Stimulated activated naive CD4-positive, alpha-beta T cell treated with Interleukin-2 at 50 U/mL for 16 hours (primary cell): ENCODE measurements around the gene SLC39A13.

Experiments used
- DNase-seq: peaks from one replicate; lab custom pipeline; 2025; lab: John Stamatoyannopoulos, UW

Gene SLC39A13

DNA sequence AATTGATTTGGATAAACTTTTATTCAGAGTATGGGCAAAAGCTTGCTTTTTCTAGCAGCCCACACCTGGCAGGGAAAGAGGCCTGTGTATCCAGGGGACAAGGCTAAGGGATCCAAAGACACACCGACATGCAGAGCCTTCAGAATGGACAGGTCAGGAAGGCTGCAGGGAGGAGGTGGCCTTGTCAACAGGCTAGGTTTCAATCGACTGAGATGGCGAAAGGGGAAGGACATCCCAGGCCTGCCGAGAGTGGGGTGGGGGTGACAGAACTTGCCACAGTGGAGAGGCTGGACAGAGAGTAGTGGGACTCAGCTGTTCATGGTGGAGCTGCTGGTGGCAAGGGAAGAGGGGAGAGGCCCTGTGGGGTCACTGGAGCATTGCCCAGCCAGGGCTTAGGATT is 5.3 kb upstream of the SLC39A13 start:
- no peak for DNase-seq

DNA sequence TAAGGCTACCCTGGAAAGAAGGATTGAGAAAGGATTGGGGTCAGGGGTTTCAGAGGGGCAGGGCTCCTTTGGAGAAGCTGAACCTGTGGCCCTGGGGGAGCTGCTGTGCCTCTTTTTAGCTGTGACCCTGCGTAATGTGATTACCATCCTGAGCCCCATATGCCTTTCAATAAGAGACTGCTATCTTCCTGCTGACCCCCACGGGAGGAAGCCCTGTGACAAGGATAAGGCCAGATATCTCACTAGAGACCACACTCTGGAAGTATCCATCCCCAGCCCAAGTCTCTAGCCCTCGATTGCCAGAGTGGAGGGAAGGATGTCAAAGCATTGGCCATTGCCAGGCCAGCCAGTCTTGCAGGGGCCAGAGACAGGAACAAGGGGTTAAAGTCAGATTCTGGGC is 4.8 kb upstream of the SLC39A13 start:
- no peak for DNase-seq

DNA sequence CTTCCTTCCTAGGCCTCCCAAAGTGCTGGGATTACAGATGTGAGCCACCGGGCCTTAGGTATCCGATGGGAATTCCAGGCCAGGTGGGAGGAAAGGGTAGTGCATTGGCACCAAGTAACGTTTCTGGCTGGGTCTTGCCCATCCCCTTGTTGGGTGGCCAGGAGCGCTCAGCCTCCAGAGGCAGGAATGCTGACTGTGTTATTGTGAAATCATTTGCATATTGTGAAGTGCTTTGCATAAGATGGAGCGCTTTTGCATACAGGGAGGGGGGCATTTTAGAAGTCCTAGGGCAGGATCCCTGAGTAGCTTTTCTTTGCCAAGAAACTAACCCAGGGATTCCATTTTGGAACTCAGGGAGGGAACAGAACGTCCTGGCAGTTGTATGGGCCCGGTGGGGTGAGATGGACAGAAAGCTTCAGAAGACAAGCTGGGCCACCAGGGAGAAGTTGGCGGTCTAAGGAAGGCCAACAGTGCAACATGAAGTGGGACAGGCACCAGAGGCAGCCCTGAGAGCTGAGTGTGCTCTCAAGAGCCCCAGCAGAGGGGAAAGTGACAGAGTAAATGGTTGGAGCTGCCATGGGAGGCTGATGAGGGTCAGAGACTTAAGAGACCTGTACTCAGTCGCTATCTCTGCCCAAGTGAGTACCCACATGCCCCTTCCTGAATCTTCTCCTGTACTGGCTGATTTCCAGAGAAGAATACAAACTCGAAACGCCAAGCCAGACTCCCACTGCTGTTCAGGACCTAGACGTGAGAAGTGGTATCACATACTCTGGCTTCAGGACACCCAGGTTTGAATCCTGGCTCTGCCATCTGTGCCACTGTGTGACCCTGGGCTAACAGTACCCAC is 1.3 kb upstream of the SLC39A13 start:
- no peak for DNase-seq

DNA sequence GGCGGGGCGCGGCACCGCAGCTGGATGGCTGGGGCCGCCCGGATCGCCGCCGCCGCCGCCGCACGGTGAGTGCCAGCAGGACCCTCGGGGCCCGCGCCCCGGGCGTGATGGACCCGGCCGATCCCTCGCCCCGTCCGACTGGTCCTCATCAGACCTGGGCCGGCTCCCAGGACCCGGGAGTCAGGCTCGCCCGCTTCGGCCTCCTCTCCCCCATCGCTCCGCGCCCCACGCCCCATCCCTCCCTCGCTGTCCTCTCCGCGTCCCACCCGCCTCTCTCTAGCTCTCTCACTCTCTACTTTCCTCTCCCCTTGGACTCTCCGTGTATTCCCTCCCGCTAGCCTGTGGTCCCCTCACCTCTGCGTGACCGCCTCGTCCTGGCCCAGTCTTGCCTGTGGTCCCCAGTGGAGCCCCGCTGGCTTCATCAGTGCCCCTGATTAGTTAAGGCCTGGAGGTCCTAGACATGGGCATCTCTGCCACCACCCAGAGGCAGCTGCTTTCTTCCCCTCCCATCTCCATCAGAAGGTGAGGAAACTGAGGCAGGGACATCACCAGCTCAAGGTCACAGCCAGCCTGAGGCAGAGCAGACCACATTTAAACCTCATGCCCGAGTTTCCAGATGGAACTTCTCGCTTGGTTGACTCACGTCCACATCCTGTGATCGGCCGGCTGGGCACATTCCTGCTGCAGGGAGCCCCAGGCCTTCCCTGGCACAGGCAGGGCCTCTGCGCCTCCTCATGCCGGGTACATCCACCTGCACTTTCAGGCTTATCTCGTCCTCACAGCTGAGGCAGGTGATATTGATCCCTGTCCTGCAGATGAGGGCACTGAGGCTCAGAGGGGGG is 429 bp downstream of the SLC39A13 start:
- DNase-seq = no peak

DNA sequence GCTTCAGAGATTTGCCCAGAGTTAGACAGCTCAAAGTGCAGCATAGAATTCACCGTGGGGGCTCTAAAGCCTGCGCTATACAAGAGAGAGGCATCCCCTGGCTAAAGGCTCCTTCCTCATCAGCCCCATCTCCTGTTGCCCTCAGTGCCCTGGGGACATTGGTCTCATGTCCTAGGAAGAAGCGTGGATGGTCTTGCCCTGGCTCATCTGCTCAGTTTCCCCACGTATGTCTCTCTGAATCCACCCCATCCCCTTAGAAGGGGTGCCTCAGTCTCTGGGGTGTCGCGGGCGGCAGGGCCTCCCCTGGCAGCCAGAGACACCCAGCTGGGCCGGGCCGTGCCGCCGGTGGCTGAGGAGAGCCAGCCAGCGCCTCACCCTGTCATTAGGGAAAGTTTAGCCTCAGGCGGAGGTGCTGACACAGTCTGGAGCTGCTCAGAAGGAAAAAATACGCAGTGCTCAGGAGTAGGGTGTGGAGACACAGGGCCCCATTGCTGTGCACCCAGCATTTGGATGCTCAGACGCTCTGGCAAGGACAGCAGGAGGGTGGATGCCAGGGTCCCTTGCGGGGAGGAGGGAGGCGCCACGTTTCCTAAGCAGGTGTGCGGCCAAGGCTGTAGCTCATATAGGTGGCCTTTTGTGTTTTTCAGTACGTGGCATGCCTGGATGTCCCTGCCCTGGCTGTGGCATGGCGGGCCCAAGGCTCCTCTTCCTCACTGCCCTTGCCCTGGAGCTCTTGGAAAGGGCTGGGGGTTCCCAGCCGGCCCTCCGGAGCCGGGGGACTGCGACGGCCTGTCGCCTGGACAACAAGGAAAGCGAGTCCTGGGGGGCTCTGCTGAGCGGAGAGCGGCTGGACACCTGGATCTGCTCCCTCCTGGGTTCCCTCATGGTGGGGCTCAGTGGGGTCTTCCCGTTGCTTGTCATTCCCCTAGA is 1.3 kb downstream of the SLC39A13 start:
- no peak for DNase-seq

DNA sequence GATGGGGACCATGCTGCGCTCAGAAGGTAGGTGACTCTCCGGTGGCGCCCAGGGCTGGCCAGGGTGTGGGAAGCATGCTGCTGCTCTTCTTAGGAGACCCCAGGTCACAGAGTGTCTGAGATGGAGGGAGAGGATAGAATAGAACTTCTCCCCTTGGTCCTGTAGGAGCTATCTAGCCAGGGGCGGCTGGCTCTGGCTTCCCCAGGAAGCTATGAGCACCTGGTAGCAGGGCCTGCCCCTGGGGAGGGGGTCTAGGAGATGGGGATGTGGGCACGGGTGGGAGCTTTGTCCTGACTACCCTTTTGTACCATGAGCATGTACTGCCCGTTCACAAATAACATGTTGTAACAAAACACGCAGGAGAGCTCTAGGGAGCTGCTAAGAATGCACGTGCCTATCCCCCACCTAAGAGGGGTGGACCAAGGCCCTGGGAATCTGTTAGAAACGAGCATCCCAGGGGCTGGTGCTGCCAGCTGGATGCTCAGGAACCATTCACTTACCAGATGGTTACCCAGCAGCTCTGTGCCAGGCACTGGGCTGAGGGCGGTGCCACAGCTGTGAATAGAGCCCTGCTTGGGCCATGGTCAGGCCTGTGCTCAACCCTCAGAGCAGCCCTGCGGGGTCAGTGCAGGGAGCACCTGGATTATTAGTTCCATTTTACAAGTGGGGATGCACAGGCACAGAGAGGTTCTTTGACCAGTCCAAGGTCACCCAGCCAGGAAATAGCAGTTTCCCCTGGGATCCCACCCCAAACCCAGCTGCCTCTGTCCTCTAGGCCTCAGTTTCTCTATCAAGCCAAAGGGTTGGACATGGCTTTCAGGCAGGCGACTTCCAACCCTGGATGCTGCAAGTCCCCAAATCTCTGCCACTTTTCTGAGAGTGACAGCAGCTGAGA is 2.2 kb downstream of the SLC39A13 start:
- DNase-seq = no peak

DNA sequence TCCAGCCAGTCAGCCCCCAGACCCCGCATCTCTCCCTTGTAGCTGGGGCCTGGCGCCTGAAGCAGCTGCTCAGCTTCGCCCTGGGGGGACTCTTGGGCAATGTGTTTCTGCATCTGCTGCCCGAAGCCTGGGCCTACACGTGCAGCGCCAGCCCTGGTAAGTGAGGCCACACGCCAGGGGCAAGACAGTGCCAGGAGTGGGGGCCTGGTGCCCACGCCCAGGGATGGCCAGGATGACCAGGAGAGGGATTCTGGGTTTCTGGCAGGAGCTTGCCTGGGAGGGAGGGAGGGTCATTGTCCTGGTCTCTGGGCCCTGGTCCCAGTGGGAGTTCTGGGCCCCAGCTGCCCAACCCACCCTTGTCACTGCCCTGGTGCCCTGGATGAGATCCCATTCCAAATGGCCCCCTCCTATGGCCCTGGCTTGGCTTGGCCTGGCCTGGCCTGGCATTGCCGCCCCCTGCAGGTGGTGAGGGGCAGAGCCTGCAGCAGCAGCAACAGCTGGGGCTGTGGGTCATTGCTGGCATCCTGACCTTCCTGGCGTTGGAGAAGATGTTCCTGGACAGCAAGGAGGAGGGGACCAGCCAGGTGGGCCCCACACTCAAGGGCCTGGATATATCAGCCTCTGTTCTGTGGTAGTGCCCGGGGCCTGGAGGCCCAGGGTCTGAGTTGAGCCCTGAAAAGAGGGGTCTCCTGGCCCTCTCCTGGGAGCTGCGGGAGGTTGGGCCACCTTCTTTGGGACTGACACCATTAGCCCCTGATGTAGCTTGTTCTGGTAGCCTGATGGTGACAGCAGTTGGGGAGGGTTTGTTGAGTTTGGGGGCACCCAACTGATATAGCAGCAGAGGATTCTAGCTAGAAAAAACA is 3.7 kb downstream of the SLC39A13 start:
- peak; percentile 42 for DNase-seq

DNA sequence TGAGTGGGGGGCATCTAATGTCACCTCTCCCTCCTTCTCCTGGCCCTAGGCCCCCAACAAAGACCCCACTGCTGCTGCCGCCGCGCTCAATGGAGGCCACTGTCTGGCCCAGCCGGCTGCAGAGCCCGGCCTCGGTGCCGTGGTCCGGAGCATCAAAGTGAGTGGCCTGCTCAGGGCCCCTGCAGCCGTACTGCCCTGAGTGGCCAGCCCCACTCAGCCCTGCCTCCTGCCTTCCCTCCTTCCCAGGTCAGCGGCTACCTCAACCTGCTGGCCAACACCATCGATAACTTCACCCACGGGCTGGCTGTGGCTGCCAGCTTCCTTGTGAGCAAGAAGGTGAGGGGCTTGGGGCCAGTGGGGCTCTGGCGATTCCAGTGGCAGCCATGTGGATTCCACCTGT is 5.0 kb downstream of the SLC39A13 start:
- no peak for DNase-seq

DNA sequence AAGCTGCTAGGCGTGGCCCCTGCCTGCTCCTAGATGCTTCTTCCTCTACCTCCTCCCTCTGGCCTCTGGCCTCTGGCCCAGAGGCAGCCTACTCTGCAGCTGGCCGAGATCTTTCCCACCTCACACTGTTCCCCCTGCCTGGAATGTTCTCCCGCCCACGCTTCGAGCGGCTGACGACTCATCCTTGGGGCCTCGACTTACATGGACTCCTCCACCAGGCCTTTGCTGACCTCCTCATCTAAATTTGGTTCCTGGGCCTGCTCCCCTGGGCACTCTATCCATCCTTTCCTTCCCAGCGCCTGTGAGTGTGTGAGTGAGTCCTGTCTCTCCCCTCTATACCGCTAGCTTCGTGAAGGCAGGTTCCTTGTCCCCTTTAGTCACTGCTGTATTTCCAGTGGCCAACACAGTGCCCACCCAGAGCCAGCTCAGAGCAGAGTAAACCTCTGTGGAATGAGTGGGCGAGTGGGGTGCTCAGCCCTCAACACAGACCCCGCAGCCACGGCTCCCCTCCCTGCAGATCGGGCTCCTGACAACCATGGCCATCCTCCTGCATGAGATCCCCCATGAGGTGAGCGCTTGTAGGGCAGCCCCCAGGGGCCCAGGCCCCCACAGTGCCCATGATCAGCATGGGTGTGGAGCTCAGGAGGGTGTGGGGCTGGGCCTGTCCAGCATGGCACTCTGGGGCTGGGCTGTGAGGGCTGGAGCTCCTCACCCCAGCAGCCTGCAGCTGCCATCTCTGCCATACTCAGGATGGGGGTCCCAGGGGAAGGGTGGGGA is 5.7 kb downstream of the SLC39A13 start:
- DNase-seq = no peak

DNA sequence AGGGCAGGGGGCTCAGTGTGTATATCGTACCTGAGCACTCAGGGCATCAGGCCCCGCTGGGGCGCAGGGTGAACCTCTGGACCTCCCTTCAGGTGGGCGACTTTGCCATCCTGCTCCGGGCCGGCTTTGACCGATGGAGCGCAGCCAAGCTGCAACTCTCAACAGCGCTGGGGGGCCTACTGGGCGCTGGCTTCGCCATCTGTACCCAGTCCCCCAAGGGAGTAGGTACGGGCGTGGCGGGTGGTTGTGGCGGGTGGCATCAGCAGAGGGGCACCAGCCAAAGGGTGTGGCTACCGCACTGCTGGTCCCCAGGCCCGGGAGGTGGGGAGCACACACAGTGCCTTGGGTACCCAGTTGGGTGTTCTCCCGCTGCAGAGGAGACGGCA is 6.3 kb downstream of the SLC39A13 start:
- no peak for DNase-seq

DNA sequence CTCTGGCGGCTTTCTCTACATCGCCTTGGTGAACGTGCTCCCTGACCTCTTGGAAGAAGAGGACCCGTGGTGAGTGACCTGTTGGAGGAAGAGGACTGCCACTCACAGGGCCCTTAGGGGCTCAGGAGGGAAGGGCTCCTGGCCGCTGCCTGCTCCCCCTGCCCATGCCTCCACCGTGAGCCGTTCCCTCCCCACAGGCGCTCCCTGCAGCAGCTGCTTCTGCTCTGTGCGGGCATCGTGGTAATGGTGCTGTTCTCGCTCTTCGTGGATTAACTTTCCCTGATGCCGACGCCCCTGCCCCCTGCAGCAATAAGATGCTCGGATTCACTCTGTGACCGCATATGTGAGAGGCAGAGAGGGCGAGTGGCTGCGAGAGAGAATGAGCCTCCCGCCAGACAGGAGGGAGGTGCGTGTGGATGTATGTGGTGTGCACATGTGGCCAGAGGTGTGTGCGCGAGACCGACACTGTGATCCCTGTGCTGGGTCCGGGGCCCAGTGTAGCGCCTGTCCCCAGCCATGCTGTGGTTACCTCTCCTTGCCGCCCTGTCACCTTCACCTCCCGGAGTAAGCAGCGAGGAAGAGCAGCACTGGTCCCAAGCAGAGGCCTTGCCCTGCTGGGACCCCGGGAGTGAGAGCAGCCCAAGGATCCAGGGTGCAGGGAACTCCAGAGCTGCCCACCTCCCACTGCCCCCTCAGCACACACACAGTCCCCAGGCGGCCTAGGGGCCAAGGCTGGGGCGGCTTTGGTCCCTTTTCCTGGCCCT is 6.9 kb downstream of the SLC39A13 start:
- no peak for DNase-seq

DNA sequence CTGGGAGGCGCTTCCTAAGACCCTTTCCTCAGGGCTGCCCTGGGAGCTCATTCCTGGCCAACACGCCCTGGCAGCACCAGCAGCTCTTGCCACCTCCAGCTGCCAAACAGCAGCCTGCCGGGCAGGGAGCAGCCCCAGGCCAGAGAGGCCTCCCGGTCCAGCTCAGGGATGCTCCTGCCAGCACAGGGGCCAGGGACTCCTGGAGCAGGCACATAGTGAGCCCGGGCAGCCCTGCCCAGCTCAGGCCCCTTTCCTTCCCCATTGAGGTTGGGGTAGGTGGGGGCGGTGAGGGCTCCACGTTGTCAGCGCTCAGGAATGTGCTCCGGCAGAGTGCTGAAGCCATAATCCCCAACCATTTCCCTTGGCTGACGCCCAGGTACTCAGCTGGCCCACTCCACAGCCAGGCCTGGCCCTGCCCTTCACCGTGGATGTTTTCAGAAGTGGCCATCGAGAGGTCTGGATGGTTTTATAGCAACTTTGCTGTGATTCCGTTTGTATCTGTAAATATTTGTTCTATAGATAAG is 7.6 kb downstream of the SLC39A13 start:
- DNase-seq = no peak

DNA sequence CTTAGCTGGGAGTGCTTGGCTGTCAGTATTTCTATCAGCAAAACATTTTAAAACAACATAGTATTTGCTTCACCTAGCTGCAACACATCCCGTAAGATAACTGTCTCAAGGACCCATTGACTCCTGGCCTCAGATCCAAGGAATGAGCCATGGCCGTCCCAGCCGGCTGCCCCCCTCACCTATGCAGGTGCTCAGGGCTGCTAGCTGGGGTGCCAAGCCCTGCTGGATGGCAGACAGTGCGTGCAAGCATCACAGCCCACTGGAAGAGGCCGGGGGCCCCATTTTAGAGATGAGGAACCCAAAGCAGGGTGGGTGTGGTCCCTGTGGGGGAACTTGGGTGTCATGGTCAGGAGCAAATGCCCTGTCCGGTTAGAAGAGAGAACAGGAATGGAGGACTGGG is 9.3 kb downstream of the SLC39A13 start:
- DNase-seq = no peak

DNA sequence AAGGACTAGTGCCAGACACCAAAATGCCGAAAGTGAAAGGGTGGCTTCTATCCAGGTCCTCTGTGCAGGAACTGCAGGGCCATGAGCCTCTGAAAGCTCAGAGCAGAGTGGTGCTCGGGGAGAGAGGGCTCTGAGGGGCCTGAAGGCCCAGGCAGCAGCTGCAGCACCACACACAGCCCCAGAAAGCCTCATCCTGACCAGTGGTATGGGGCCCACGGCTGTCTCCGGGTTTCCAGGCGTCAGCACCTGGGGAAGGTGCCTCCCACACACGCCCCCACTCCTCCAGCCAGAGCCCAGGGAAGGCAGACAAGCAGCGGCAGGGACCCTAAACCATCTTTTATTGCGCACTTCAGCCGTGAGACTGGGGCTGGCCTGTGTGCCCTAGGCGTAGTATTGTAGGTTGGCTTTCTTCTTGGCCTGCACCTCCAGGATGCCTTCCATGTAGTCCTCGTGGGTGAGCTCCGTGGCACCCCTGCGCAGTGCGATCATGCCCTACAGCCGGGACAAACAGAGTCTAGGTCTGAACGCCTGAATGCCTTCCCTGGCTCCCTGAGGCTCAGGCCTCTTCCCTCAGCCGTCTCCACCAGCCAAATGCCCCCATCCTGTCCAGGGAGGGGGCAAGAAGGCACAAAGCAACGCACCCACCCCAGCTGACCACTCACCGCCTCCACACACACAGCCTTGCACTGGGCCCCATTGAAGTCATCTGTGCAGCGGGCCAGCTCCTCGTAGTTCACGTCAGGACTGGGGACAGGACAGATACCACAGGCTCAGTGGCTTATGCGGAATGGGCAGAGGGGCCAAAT is 10.3 kb downstream of the SLC39A13 start:
- DNase-seq = no peak

DNA sequence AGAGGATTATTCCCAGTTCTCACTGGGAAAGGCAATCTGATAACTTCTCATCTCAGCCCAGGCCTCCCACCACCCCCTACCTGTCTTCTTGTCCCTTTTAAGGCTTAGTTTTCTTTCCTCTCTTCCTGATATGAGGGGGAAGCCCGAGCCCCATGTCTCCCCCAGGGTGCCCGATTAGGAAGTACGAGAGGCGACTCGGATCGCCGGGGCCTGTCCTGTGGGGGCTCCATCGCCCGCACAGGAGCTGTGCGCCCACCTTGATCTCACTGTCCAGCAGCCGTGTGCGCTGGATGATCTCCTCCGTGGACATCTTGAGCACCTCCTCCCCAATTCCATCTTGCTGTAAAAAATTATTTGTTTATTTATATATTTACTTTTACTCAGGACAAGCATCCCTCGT is 17.2 kb downstream of the SLC39A13 start:
- no peak for DNase-seq

DNA sequence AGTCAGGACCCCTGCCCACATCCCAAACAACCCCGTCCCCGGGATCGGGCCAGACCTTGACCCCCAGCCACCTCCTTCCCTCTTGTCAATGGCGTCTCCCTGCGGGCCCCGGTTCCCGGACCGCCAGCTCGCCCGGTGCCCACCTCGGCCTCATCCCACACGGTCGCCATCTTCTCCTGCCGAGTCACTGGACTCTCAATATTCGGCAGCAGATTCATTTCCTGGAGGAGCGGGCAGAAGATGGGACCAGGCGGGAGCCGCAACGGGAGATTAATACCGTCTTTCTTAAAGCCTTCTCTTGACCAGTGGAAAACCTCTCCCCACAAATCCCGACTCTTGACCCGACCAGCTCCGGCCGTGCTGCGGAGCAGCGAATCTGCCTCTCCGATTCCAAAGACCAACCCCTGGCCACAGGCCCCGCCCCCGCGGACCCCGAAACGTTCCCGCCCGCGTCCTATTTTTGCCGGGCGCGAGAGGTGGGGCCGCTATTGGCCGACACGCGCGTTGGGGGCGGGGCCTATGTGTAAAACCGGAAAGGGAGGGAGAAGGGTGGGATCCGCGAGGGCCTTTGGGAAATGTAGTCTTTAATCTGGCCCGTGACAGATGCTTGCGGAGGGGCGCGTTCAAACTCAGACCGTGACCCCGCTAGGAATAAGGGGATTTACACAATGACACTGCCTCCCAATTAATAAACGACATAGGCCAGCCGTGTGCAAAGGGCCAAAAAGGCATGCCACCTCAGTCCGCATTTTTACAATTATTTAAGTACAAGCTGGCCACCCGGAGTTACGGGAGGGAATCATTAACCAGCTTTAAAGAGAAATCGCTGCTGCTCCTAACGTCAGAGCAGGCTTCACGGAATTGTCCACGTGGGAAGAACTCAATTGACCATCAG is 17.9 kb downstream of the SLC39A13 start, which contains the start of gene PSMC3:
TSS of gene PSMC3 (minus strand) at position 378 of the 895 bp plus-strand sequence. CDS start at position 218, 160 bp downstream.
- peak; percentile 99 for DNase-seq
